ENCODE measurements around the gene TBRG1.
"Not testable (repeated sequence)": the region's sequence is repeated elsewhere in the genome, so short reads cannot be mapped to it uniquely, and the experiment has no call there.

Gene TBRG1, protein sequence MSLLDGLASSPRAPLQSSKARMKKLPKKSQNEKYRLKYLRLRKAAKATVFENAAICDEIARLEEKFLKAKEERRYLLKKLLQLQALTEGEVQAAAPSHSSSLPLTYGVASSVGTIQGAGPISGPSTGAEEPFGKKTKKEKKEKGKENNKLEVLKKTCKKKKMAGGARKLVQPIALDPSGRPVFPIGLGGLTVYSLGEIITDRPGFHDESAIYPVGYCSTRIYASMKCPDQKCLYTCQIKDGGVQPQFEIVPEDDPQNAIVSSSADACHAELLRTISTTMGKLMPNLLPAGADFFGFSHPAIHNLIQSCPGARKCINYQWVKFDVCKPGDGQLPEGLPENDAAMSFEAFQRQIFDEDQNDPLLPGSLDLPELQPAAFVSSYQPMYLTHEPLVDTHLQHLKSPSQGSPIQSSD

GRCh38 chr11:124622531-124623451 lies at the start of gene TBRG1:
TBRG1 (plus strand) TSS chr11:124622864; CDS start chr11:124623084, 220 bp downstream.
- DNase-seq (ENCODE audit: low spot score): peak; percentile 79

GRCh38 chr11:124577716-124578427 lies 44.8 kb upstream of the TBRG1 start:
- DNase-seq (ENCODE audit: low spot score): no peak

- DNase-seq (ENCODE audit: low spot score): no peak
Observed at GRCh38 chr11:124578761-124579160, 43.9 kb upstream of the TBRG1 start.

- DNase-seq (ENCODE audit: low spot score): no peak
Observed at GRCh38 chr11:124581817-124582216, 40.8 kb upstream of the TBRG1 start.

DNA sequence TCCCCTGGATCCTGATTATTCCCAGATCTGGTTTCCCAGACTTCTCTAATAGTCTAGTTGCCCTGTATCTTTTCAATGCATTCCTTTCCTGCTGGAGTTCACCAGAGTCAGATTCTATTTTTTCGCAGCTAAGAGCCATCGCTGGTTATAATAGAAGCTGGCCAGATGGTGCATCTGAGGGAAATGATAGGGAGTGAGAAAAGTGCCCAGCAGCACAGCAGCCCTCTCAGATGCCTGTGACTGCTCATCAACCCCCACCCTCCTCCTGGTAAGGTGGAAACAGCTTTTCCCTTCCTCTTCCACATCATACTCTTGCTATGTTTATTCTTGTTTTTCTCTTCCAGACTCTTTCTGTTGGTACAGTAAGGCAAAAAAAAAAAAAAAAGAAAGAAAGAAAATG lies 40.1 kb upstream of the TBRG1 start:
- DNase-seq (ENCODE audit: low spot score): no peak

DNA sequence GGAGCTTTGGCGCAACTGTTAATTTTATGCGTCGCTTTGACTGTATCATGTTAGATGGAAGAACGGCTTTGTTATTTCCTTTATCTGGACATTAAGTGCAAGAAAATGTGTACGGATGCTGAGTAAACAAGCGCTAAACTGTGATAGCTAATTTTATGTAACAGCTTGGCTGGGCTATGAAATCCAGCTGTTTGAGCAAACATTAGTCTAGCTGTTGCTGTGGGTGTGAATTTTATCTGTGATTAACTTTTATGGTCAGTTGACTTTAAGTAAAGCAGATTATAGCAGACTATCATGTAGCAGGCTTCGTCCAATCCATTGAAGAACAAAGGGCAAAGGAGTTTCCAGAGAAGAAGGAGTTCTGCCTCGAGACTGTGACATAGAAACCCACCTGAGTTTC lies 38.9 kb upstream of the TBRG1 start:
- no peak for DNase-seq (ENCODE audit: low spot score)

GRCh38 chr11:124584681-124585372 lies 37.8 kb upstream of the TBRG1 start:
- DNase-seq (ENCODE audit: low spot score): no peak

- peak; percentile 52 for DNase-seq (ENCODE audit: low spot score)
Observed at GRCh38 chr11:124586238-124586860, 36.3 kb upstream of the TBRG1 start.

- DNase-seq (ENCODE audit: low spot score): no peak
Observed at GRCh38 chr11:124591430-124591829, 31.2 kb upstream of the TBRG1 start.

- DNase-seq (ENCODE audit: low spot score): no peak
Observed at GRCh38 chr11:124592627-124593026, 30.0 kb upstream of the TBRG1 start.

DNA sequence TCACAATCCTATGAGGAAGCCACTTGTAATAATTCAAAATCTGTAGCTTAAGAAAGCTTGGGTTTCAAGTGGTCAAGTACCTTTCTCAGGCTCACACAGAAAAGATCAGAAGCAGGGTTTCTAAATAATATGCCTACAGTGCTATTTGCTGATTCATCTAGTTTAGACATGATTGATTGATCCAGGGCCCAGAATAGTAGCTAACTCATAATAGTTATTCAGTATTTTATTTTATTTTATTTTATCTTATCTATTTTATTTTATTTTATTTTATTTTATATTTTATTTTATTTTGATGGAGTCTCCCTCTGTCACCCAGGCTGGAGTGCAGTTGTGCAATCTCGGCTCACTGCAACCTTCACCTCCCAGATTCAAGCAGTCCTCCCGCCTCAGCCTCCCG lies 27.4 kb upstream of the TBRG1 start:
- DNase-seq (ENCODE audit: low spot score): no peak

DNA sequence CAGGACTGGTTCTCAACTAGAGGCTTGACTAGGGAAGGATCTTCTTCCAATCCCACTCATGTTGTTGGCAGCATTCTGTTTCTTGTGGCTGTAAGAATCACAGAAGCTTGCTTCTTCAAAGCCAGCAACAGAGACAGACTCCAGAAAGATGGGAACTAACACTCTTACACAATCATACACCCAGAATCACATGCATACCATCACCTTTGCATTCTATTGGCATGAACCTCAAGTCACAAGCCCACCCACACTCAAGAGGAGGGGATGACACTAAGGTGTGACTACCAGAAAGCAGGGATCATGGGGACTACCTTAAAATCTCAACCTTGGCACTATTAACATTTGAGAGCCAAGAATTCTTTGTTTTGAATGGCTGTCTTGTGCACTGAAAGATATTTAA lies 25.0 kb upstream of the TBRG1 start:
- no peak for DNase-seq (ENCODE audit: low spot score)

GRCh38 chr11:124600621-124601320 lies 21.9 kb upstream of the TBRG1 start:
- DNase-seq (ENCODE audit: low spot score): no peak

DNA sequence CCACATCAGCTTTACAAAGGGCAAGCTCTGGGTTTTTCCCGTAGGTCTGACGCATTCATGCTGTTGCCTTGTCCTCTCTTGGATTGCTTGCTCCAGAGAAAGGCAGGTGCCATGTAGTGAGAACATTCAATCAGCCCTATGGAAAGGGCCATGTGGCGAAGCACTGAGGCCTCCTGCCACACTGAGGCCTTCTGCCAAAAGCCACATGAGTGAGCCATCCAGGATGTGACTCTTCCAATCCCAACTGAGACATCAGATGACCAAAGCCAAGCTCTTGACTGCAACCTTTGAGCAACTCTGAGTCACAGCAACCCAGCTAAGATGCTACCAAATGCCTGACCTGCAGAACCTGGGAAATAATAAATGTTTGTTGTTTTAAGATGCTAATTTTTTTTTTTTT lies 20.5 kb upstream of the TBRG1 start:
- no peak for DNase-seq (ENCODE audit: low spot score)

DNA sequence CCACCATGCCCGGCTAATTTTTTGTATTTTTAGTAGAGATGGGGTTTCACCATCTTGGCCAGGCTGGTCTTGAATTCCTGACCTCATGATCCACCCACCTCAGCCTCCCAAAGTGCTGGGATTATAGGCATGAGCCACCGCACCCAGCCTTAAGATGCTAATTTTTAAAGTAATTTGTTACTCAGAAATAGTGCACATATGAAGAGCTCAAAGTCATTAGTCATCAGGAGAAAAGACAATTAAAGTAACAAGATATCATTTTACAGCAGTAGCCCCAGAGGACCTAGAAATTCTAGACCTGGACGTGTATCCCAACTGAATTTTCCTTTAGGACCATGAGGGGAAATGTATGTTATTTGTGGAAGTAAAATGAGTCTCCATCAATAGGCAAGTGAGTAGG lies 19.9 kb upstream of the TBRG1 start:
- not testable (repeated sequence) for DNase-seq (ENCODE audit: low spot score)

DNA sequence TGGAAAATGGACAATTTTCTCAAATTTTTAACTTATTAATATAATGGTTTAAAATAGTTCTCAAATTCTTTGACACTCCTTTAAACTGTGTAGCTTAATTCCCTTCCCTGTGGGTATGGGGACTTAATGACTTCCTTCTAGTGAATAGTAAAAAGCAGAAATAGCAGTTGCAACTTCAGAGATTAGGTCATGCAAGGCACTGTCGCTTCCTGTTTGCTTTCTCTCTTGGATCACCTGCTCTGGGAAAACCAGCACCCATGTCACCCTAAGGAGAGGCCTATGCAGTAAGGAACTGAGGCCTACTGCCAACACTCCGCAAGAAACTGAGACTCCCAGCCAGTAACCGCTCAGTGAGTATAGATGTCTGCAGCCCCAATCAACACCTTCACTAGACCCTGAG lies 16.9 kb upstream of the TBRG1 start:
- DNase-seq (ENCODE audit: low spot score): no peak

DNA sequence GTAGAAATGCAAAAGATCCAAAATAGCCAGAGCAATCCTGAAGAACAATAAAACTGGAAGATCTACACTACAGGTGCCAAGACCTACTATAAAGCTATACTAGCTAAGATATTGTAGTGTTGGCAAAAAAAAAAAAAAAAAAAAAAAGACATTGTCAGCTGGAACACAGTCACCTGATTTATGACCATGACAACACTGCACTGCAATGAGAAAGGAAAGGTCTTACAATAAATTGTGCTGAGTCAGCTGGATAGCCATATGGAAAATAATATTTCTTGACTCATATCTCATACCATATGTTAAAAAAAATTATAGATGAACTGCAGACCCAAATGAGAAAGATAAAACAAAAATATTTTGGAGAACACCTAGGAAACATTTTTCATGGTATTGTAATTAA lies 14.5 kb upstream of the TBRG1 start:
- DNase-seq (ENCODE audit: low spot score): no peak

GRCh38 chr11:124610295-124610694 lies 12.4 kb upstream of the TBRG1 start:
- no peak for DNase-seq (ENCODE audit: low spot score)

DNA sequence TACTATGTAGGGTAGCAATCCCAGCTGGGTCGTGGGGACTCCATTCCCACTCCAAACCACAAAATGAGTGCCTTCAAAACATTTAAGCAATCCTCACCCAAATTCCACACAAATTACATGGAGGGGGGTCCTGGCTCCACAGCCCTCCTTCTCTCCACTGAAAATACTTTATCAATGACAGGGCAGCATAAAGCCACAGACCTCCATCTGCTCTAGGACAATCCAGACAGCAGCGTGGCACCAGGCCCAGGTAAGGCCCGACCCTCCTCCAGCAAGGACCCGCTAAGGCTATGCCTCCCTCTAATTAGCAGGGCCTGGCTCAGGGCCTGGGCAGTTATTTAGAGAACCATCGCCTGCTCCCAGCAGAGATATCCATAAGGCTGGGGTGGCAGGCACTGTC lies 11.6 kb upstream of the TBRG1 start, which contains the start of gene PANX3:
TSS of gene PANX3 (plus strand) at position 365 of the 400 bp plus-strand sequence. CDS start 129 bp downstream, outside the sequence.
- no peak for DNase-seq (ENCODE audit: low spot score)

DNA sequence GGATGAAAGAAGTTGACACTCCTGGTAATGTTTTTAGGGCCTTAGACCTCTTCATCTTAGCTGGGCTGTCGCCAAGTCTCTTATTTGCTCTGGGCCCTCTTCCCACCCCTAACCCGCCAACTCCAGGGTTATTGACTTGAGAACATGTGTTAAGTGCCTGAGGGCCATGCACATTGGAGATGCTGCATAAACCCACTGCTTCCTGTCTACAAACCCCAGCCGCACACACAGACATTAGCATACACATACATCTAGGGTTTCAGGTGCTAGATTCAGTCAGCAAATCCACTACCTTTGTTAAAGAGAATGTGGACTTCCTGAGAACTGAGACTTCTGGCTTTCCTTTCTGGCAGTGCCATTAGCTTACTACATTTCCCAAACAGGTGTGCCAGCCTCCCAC lies 10.6 kb upstream of the TBRG1 start:
- no peak for DNase-seq (ENCODE audit: low spot score)

Measured in hematopoietic multipotent progenitor cell treated with erythropoietin and hydrocortisone succinate and interleukin-3 and kit ligand, for 15 days (in vitro differentiated cells).